ENCODE results near the gene CD59.
"Not testable (repeated sequence)": the region's sequence is repeated elsewhere in the genome, so short reads cannot be mapped to it uniquely, and the experiment has no call there.

CD59 gene

DNA sequence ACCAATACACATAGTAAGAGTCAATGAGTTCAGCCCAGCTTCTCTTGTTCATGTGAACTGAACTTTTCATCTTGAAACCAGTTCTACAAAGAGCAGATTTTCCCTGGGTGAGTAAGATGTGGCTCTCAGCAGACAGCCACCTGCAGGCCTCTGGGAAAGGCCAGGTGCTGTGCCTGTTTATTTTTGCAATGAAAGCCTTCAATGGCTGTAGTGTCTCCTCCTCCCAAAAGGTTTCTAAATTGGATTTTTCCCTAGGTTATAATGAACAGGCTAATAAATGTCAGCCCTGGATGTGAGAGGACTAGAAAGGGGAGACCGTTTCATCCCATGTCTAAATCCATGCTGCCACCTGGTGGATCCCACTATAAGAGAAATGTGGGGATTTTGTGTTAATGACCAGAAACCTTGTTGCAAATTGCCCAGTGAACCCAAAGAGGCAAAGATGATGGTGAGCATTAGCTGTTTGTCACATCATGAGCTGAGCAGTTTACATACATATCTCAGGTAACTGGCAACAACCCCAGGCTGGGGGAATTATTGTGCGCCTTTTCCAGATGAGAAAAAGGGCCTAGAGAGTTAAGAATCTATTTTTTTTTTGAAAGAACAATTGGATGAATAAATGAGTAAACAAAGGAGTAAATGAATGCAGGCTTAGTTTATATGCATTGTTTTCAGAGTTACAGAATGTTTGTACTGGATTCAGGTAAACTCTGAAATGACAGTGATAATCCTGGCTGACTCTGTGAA is 48.3 kb downstream of the CD59 start:
- TF ChIP-seq, protein P1, sequence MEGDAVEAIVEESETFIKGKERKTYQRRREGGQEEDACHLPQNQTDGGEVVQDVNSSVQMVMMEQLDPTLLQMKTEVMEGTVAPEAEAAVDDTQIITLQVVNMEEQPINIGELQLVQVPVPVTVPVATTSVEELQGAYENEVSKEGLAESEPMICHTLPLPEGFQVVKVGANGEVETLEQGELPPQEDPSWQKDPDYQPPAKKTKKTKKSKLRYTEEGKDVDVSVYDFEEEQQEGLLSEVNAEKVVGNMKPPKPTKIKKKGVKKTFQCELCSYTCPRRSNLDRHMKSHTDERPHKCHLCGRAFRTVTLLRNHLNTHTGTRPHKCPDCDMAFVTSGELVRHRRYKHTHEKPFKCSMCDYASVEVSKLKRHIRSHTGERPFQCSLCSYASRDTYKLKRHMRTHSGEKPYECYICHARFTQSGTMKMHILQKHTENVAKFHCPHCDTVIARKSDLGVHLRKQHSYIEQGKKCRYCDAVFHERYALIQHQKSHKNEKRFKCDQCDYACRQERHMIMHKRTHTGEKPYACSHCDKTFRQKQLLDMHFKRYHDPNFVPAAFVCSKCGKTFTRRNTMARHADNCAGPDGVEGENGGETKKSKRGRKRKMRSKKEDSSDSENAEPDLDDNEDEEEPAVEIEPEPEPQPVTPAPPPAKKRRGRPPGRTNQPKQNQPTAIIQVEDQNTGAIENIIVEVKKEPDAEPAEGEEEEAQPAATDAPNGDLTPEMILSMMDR (IDR thresholded peaks at IDR 0.05; ENCODE audit: low read depth, low read length, missing control alignments): peak; percentile 73
- peak; percentile 74 for DNase-seq (ENCODE audit: low read depth)
- in situ Hi-C loops (cut with HindIII; ENCODE audit: low sequenced_read_pairs): no loop called here
- no peak overlapping the region for H3K4me3 ChIP-seq (ENCODE audit: low read depth, low read length)

DNA sequence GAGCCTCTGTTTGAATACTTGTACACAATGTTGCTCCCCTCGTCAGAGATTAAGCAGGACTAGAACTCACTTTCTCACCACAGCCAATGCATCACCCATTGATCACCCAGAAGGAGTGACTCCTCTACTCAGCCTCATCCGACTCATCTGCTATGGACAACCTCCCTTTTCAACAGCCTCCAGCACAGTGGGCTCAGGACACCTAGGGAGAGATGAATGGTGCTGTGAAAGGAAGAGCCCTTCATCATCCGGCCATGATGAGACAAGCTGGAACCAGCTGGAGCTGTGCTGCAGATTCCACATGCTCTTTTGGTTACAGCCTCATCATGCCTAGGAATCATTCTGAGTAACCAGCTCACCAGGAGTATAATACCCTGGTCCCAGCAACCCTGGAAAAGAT is 51.1 kb downstream of the CD59 start:
- H3K4me3 ChIP-seq (ENCODE audit: low read depth, low read length): no peak overlapping the region
- no peak for DNase-seq (ENCODE audit: low read depth)
- in situ Hi-C loops (cut with HindIII; ENCODE audit: low sequenced_read_pairs): no loop called here
- TF ChIP-seq, protein P1 (IDR thresholded peaks at IDR 0.05; ENCODE audit: low read depth, low read length, missing control alignments): no peak

DNA sequence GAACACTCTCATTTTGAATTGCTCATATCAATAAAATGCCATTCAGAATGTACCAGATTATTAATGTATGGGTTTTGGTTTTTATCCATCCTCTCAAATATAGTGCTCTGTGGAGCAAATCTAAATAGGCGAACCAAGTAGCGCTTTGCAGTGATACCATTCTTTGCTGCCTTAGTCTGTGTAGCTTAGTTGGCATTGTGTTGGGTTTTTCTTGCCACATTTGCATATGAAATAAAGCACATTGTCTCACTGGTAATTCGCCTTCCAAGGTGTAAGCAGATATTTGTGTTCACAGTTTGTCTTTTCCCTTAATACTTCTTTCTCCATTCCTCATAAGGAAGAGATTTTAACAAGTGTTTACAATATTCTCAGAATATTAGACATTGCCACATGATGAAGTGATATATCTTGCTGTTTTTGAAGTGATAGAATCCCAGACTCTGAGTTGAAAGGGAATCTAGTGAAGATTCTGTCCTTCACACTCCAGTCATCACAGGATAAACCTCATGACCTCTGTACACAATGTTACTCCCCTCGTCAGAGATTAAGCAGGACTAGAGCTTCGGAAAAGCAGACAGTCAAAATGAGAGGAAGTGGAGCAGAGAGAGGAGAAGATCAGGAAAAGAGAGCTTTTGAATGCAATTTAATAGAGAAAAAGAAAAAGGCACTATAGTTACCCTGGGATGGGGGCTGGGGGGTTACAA is 52.1 kb downstream of the CD59 start:
- no peak for DNase-seq (ENCODE audit: low read depth)
- in situ Hi-C loops (cut with HindIII; ENCODE audit: low sequenced_read_pairs): no loop called here
- no peak overlapping the region for H3K4me3 ChIP-seq (ENCODE audit: low read depth, low read length)
- TF ChIP-seq, protein P1 (IDR thresholded peaks at IDR 0.05; ENCODE audit: low read depth, low read length, missing control alignments): no peak

DNA sequence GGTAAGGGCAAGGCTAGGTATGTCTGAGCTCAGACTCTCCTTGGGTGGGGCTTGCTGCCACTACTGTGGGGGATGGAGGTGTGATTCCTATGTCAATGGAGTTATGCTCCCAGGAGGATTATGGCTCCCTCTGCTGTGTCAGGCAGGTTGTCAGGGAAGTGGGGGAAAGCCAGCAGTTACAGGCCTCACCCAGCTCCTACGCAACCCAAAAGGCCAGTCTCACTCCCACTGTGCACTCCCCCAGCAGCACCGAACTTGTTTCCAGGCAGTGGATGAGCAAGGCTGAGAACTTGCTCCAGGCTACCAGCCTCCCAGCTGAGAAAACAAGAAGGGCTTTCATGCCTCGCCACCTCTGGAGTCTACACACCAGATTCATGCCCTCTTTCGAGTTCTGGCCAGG is 53.8 kb downstream of the CD59 start:
- no peak overlapping the region for H3K4me3 ChIP-seq (ENCODE audit: low read depth, low read length)
- no peak for DNase-seq (ENCODE audit: low read depth)
- TF ChIP-seq, protein P1 (IDR thresholded peaks at IDR 0.05; ENCODE audit: low read depth, low read length, missing control alignments): peak; percentile 42
- in situ Hi-C loops (cut with HindIII; ENCODE audit: low sequenced_read_pairs): no loop called here

DNA sequence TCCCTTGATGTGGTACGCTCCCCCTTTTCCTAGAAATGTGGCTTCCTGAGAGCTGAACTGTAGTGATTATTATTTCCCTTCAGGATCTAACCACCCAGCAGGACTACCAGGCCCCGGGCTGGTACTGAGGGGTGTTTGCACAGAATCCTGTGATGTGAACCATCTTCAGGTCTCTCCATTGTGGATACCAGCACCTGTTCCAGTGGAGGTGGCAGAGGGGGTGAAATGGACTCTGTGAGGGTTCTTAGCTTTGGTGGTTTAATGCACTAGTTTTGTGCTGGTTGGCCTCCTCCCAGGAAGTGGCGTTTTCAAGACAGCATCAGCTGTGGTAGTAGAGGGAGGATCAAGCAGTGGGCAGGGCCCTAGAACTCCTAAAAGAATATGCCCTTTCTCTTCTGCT is 54.2 kb downstream of the CD59 start:
- TF ChIP-seq, protein P1 (IDR thresholded peaks at IDR 0.05; ENCODE audit: low read depth, low read length, missing control alignments): no peak
- DNase-seq (ENCODE audit: low read depth): no peak
- H3K4me3 ChIP-seq (ENCODE audit: low read depth, low read length): no peak overlapping the region
- in situ Hi-C loops (cut with HindIII; ENCODE audit: low sequenced_read_pairs): no loop called here

DNA sequence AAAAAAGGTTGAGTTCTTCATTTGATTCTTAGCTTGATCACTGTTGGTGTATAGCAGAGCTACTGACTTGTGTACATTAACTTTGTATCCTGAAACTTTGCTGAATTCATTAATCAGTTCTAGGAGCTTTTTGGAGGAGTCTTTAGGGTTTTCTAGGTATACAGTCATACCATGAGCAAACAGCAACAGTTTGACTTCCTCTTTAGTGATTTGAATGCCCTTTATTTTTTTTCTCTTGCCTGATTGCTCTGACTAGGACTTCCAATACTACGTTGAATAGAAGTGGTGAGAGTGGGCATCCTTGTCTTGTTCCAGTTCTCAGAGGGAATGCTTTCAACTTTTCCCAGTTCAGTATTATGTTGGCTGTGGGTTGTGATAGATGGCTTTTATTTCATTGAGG is 57.6 kb downstream of the CD59 start:
- H3K4me3 ChIP-seq (ENCODE audit: low read depth, low read length); DNase-seq (ENCODE audit: low read depth); in situ Hi-C loops (cut with HindIII; ENCODE audit: low sequenced_read_pairs): not testable (repeated sequence)
